GM12878 (cell line): ENCODE results near the gene NAV3. TPM values are rescaled to one million over a fixed set of nuclear protein-coding genes. Genes with fewer than 3 reads are reported as not detected.

Experiments
- ATAC-seq: fragments of 200-7000 bp; cut with Tn5 transposase; 3 replicates; pipeline ENCODE4 v1.9.1; 2020; ENCODE audit warnings: mild to moderate bottlenecking, moderate library complexity
- BruUV-seq: library from RNA; stranded (reverse); fragments of 400-500 nt; replicated peaks from 2 replicates; lab custom pipeline; 2021; lab: Mats Ljungman, UMichigan
- CTCF ChIA-PET: fragments of 300-600 bp; sonication (Branson Sonifier 250); formaldehyde crosslinking; extraction: SDS; loops from one replicate; lab custom pipeline; 2021; ENCODE audit warnings: inconsistent platforms; lab: Yijun Ruan, JAX
- POLR2A ChIA-PET: fragments of 350-600 bp; formaldehyde crosslinking; extraction: SDS; loops from one replicate; lab custom pipeline; 2021; ENCODE audit warnings: inconsistent platforms; lab: Charles Lee
- RAD21 ChIA-PET: fragments of 300-600 bp; sonication (Branson Sonifier 250); formaldehyde crosslinking; loops from one replicate; lab custom pipeline; 2023; ENCODE audit warnings: antibody characterized with exemption; ENCODE audit not compliant: unreplicated experiment; lab: Charles Lee
- SMC1A ChIA-PET: fragments of 300-600 bp; sonication (Branson Sonifier 250); formaldehyde crosslinking; loops from one replicate; lab custom pipeline; 2023; ENCODE audit not compliant: unreplicated experiment, uncharacterized antibody; lab: Charles Lee
- DNase-seq: peaks from one replicate; pipeline ENCODE4 v3.0.0-alpha.2; 2011; ENCODE audit warnings: low read depth, low spot score
- FAIRE-seq: peaks from 3 replicates; lab custom pipeline; 2011; peaks lifted over from hg19 to GRCh38; lab: Jason Lieb, UNC
- H2AFZ ChIP-seq: 2 replicates; pipeline ENCODE4 v1.6.0; 2011; ENCODE audit warnings: low read depth, low read length, control low read depth; ENCODE audit not compliant: control insufficient read depth
- H3K27ac ChIP-seq: 2 replicates; pipeline ENCODE4 v1.5.1; 2011; ENCODE audit warnings: control low read depth; ENCODE audit not compliant: control insufficient read depth, insufficient read depth
- H3K27me3 ChIP-seq, 2 experiments: replicated peaks in 1 of 2; 2 replicates each; pipeline versions ENCODE4 v1.6.0 to v1.6.1; 2011; ENCODE audit warnings: low read length in 1 of 2; ENCODE audit not compliant: control insufficient read depth in 2 of 2, insufficient read depth in 2 of 2
- H3K36me3 ChIP-seq, 2 experiments: 2 replicates each; pipeline ENCODE4 v1.5.1; 2011; ENCODE audit warnings: low read length in 1 of 2; ENCODE audit not compliant: control insufficient read depth in 2 of 2, insufficient read depth in 2 of 2
- H3K4me1 ChIP-seq: 2 replicates; pipeline ENCODE4 v1.6.1; 2011; ENCODE audit warnings: mild to moderate bottlenecking, low read length, moderate library complexity, mixed read lengths; ENCODE audit not compliant: control insufficient read depth, insufficient read depth
- H3K4me2 ChIP-seq: 2 replicates; pipeline ENCODE4 v1.6.0; 2011; ENCODE audit warnings: control low read depth; ENCODE audit not compliant: control insufficient read depth, insufficient read depth
- H3K4me3 ChIP-seq: fragments of 200-600 bp; sonication (generic); 2 replicates; pipeline ENCODE4 v1.5.1; 2016
- H3K79me2 ChIP-seq: 2 replicates; pipeline ENCODE4 v1.6.0; 2011; ENCODE audit warnings: low read length; ENCODE audit not compliant: control insufficient read depth, insufficient read depth
- H3K9ac ChIP-seq: 2 replicates; pipeline ENCODE4 v1.8.0; 2011; ENCODE audit warnings: low read length, control low read depth, mixed read lengths; ENCODE audit not compliant: control insufficient read depth, insufficient read depth
- H3K9me3 ChIP-seq: replicated peaks from 3 replicates; pipeline ENCODE4 v1.5.1; 2011; ENCODE audit warnings: mild to moderate bottlenecking, low read length; ENCODE audit not compliant: control insufficient read depth, insufficient read depth
- H4K20me1 ChIP-seq: 2 replicates; pipeline ENCODE4 v1.6.0; 2011; ENCODE audit not compliant: control insufficient read depth, insufficient read depth
- CHD4 ChIP-seq: fragments of 200-600 bp; sonication (generic); IDR thresholded peaks from 2 replicates; pipeline ENCODE4 v1.6.1; 2016; ENCODE audit warnings: mild to moderate bottlenecking
- CREM ChIP-seq: IDR thresholded peaks from 2 replicates; pipeline ENCODE4 v1.6.1; 2014; ENCODE audit warnings: antibody characterized with exemption, low read depth
- MEF2A ChIP-seq: IDR thresholded peaks from 2 replicates; pipeline ENCODE4 v1.6.1; 2011; ENCODE audit warnings: low read depth, mild to moderate bottlenecking, low read length, moderate library complexity; ENCODE audit not compliant: insufficient read depth
- POU2F2 ChIP-seq: IDR thresholded peaks from 3 replicates; pipeline ENCODE4 v1.6.1; 2011; ENCODE audit warnings: low read depth, mild to moderate bottlenecking, low read length, borderline replicate concordance
- SIX5 ChIP-seq: IDR thresholded peaks from 2 replicates; pipeline ENCODE4 v1.6.1; 2011; ENCODE audit warnings: mild to moderate bottlenecking, low read depth, low read length, moderate library complexity; ENCODE audit not compliant: severe bottlenecking
- SMC3 ChIP-seq: IDR thresholded peaks from 2 replicates; pipeline ENCODE4 v1.6.1; 2011; ENCODE audit warnings: low read length, improper control_type of control experiment, borderline replicate concordance
- SP1 ChIP-seq: IDR thresholded peaks from one replicate; pipeline ENCODE4 v1.6.1; 2011; ENCODE audit warnings: low read depth, low read length
- SREBF2 ChIP-seq: IDR thresholded peaks from 2 replicates; pipeline ENCODE4 v1.6.1; 2012; ENCODE audit warnings: mild to moderate bottlenecking, low read length
- ZBTB11 ChIP-seq: fragments of 450-650 bp; formaldehyde crosslinking; IDR thresholded peaks from 2 replicates; pipeline ENCODE4 v1.5.0; 2022; ENCODE audit warnings: mild to moderate bottlenecking, missing genetic modification characterization
- ZBTB33 ChIP-seq: fragments of 450-650 bp; IDR thresholded peaks from 2 replicates; pipeline ENCODE4 v1.6.1; 2017; ENCODE audit warnings: mild to moderate bottlenecking
- WGBS: methylation state at CpG from one replicate; pipeline ENCODE4 v1.1.6; 2016; ENCODE audit warnings: low lambda C conversion rate; ENCODE audit not compliant: insufficient replicate concordance, insufficient coverage; ENCODE audit errors: missing lambda C conversion rate; 5-methylcytosine and 5-hydroxymethylcytosine counted together
- in situ Hi-C: fragments of 300-500 bp; cut with MboI; formaldehyde crosslinking; loops from 9 replicates; pipeline ENCODE4 v1.14.3; 2018; ENCODE audit warnings: mixed read lengths
- intact Hi-C: fragments of 100-400 bp; cut with micrococcal nuclease; formaldehyde crosslinking; loops from one replicate; pipeline ENCODE4 v1.14.2; 2022; ENCODE audit not compliant: unreplicated experiment
- polyA plus RNA-seq, 11 experiments: library from polyadenylated mRNA; depleted of rRNA in 4 of 11; unstranded in 6 of 11; stranded (reverse) in 5 of 11; fragments of >200 nt; fragmentation: Nextera tagmentation in 4 of 11; fragmentation: Illumina TruSeq in 1 of 11; extraction: Ambion mirVana in 4 of 11; extraction: Trizol in 1 of 11; gene quantifications; 1 replicate in 1 of 11; 2 replicates in 10 of 11; pipeline versions ENCODE4 v1.2.1 to v1.2.3, GENCODE V29; 2011 to 2016; ENCODE audit warnings: inconsistent platforms in 2 of 11, missing spikeins in 2 of 11, low read depth in 1 of 11
- total RNA-seq, 4 experiments: library from RNA; depleted of rRNA in 3 of 4; stranded (reverse); fragments of >200 nt in 3 of 4; fragmentation: Illumina TruSeq in 1 of 4; extraction: Trizol in 1 of 4; gene quantifications; 2 replicates each; pipeline versions ENCODE4 v1.2.1 to v1.2.3, GENCODE V29; 2013 to 2021
- TF ChIP-seq, protein P1 (sequence below): fragments of 450-650 bp; IDR thresholded peaks from 2 replicates; pipeline ENCODE4 v1.6.1; 2017; ENCODE audit warnings: borderline replicate concordance

Gene NAV3
- total and polyA plus RNA-seq, 10 of the 15 experiments (the other 5 are each of a cell fraction or from before 2014, with no cell fraction given): 0.05 to 0.51 (median 0.22) TPM; not detected in 1

- no peak for FAIRE-seq
- no peak overlapping the region for H3K27ac ChIP-seq
- H3K36me3 ChIP-seq: no peaks in the 10 kb centered on the region
- H3K27me3 ChIP-seq: no peaks in the 10 kb centered on the region
- H3K9ac ChIP-seq: no peak overlapping the region
- no peaks in the 10 kb centered on the region for H4K20me1 ChIP-seq
- TF ChIP-seq SREBF2 (no peak), ZBTB33 (no peak), SP1 (no peak), MEF2A (no peak), CHD4 (no peak), CREM (no peak), SMC3 (no peak), SIX5 (no peak), ZBTB11 (CRISPR knock-in tag) (no peak), POU2F2 (no peak)
- TF ChIP-seq, protein P1, sequence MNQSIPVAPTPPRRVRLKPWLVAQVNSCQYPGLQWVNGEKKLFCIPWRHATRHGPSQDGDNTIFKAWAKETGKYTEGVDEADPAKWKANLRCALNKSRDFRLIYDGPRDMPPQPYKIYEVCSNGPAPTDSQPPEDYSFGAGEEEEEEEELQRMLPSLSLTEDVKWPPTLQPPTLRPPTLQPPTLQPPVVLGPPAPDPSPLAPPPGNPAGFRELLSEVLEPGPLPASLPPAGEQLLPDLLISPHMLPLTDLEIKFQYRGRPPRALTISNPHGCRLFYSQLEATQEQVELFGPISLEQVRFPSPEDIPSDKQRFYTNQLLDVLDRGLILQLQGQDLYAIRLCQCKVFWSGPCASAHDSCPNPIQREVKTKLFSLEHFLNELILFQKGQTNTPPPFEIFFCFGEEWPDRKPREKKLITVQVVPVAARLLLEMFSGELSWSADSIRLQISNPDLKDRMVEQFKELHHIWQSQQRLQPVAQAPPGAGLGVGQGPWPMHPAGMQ: no peak
- intact Hi-C loops (no loop called here), in situ Hi-C loops (no loop called here)
- RAD21 ChIA-PET: no interaction called here
- SMC1A ChIA-PET: no interaction called here
- no peak overlapping the region for H3K4me3 ChIP-seq
- DNase-seq: no peak
- CTCF ChIA-PET: interaction anchor here (1.2 kb wide), 1 partner anchor 16 kb away, joined by 4 read pairs; no protein-coding TSS in a partner anchor
- no peak overlapping the region for H3K4me2 ChIP-seq
- BruUV-seq: no TSS peak
- no peaks in the 10 kb centered on the region for H3K4me1 ChIP-seq
- 45% methylated on average over 1 of the region's 1 CpG for WGBS
- H3K9me3 ChIP-seq: no peaks in the 10 kb centered on the region; the same call in 2 of the 3 replicates
- no peaks in the 10 kb centered on the region for H3K79me2 ChIP-seq
- POLR2A ChIA-PET: no interaction called here
- no peak for ATAC-seq
- no peak overlapping the region for H2AFZ ChIP-seq
These were observed 162.1 kb downstream of the NAV3 start for GRCh38 chr12:77992760-77993159.
